ENCODE measurements around the gene DHX35. TPM values are rescaled to one million over a fixed set of nuclear protein-coding genes. Genes with fewer than 3 reads are reported as not detected.

Gene DHX35
- total RNA-seq, 1 experiment from 2014 or later = 11.2 TPM

GRCh38 chr20:38999217-38999616, 37.1 kb downstream of the DHX35 start:
- H2AFZ ChIP-seq (ENCODE audit: low read depth, low read length, poor library complexity, severe bottlenecking) = no peak overlapping the region
- no peak overlapping the region for H3K27ac ChIP-seq (ENCODE audit: low read depth, low read length)
- no peaks in the 10 kb centered on the region for H3K79me2 ChIP-seq (ENCODE audit: insufficient read depth, low read length)
- no peak overlapping the region for H3K4me2 ChIP-seq (ENCODE audit: low read length)
- H3K4me3 ChIP-seq (replicated peaks in 1 of 2; ENCODE audit: low read depth in 1 of 2, low read length in 2 of 2) = no peak overlapping the region
- POLR2A ChIA-PET = no interaction called here
- CTCF ChIA-PET = no interaction called here
- DNase-seq (ENCODE audit: low read depth, low spot score) = no peak
- no peaks in the 10 kb centered on the region for H3K9me2 ChIP-seq (ENCODE audit: insufficient read depth)
- RAD21 ChIA-PET (ENCODE audit: low non-redundant PET in 1 of 2, low total read pairs in 2 of 2, uncharacterized antibody in 2 of 2, unreplicated experiment in 2 of 2) = no interaction called here
- H3K4me1 ChIP-seq (ENCODE audit: control insufficient read depth in 1 of 2, insufficient read depth in 2 of 2, low read length in 2 of 2) = peaks cover 0 to under 1% of the 10 kb centered on the region in 2 experiments; a peak in 1 of 4 replicates
- H3K36me3 ChIP-seq (ENCODE audit: control insufficient read depth in 1 of 2, insufficient read depth in 2 of 2, low read length in 2 of 2) = peaks cover 8 to 23% of the 10 kb centered on the region in 2 experiments; a peak in 3 of 4 replicates
- H3K9ac ChIP-seq (ENCODE audit: low read length) = no peak overlapping the region
- H3K9me3 ChIP-seq (ENCODE audit: control insufficient read depth in 1 of 2, insufficient read depth in 1 of 2, low read depth in 1 of 2, low read length in 2 of 2) = no peaks in the 10 kb centered on the region
- no peaks in the 10 kb centered on the region for H4K20me1 ChIP-seq (ENCODE audit: insufficient read depth)
- TF ChIP-seq ZBTB33 (IDR thresholded peaks at IDR 0.05; ENCODE audit: extremely low read depth, insufficient replicate concordance, low read length) = no peak
- no peak for TF ChIP-seq RAD21 (IDR thresholded peaks at IDR 0.05; ENCODE audit: low read depth)
- no peak for TF ChIP-seq CBX3 (IDR thresholded peaks at IDR 0.05; ENCODE audit: low read depth)
- TF ChIP-seq ZFX (IDR thresholded peaks at IDR 0.05) = no peak
- no peak for TF ChIP-seq POLR2A (IDR thresholded peaks at IDR 0.05; ENCODE audit: borderline replicate concordance, extremely low read depth, insufficient read depth, insufficient read length)
- no peak for TF ChIP-seq TCF7L2 (IDR thresholded peaks at IDR 0.05; ENCODE audit: borderline replicate concordance, extremely low read depth, insufficient read depth, insufficient read length)
- no peak for TF ChIP-seq EZH2 (IDR thresholded peaks at IDR 0.05)
- no peak for TF ChIP-seq YY1 (IDR thresholded peaks at IDR 0.05; ENCODE audit: extremely low read depth, insufficient replicate concordance, low read depth, low read length)
- no TSS peak for BruUV-seq (replicated peaks)
- no peaks in the 10 kb centered on the region for H3K27me3 ChIP-seq (ENCODE audit: insufficient read depth, low read length)
- no peak for ATAC-seq
- intact Hi-C loops (cut with micrococcal nuclease) = no loop called here

All from HCT116 (cell line).